ENCODE measurements around the gene ARID3B. TPM values are rescaled to one million over a fixed set of nuclear protein-coding genes. Genes with fewer than 3 reads are reported as not detected.
A peak's percentile ranks its signal among the peaks of the same experiment; 100 is the strongest.

Gene ARID3B
- total RNA-seq, 2 experiments from 2014 or later, result 3.2 to 7.5 TPM

- peak overlapping the region; percentile 86; the same call in 1 of the 2 replicates for H3K4me2 ChIP-seq (ENCODE audit: low read length)
- intact Hi-C loops (cut with micrococcal nuclease; ENCODE audit: unreplicated experiment), result no loop called here
- TF ChIP-seq EZH2phosphoT487 (IDR thresholded peaks at IDR 0.05; ENCODE audit: borderline replicate concordance, low read depth, low read length) (0 out of 2 replicates have a peak, but pooled peaks have one; percentile 40), CTCF (conservative IDR thresholded peaks at IDR 0.05; ENCODE audit: low read length) (no peak)
- H3K9me2 ChIP-seq (ENCODE audit: insufficient read depth, low read length), result no peaks in the 10 kb centered on the region
- H3K4me3 ChIP-seq (ENCODE audit: low read depth, low read length, poor library complexity, severe bottlenecking), result no peak overlapping the region
- ChIA-PET POLR2A (no interaction called here), CTCF (ENCODE audit: unreplicated experiment) (no interaction called here)
- H2AFZ ChIP-seq (ENCODE audit: low read length), result no peak overlapping the region
- H4K20me1 ChIP-seq (ENCODE audit: insufficient read depth, low read length), result peaks cover 26% of the 10 kb centered on the region
- no TSS peak for BruUV-seq (replicated peaks)
- H3K36me3 ChIP-seq (ENCODE audit: insufficient read depth, low read length), result no peaks in the 10 kb centered on the region
- H3K79me2 ChIP-seq (ENCODE audit: insufficient read depth, low read depth, low read length), result no peaks in the 10 kb centered on the region
- H3K27ac ChIP-seq (ENCODE audit: low read depth, low read length, poor library complexity, severe bottlenecking), result no peak overlapping the region
- DNase-seq (ENCODE audit: low spot score), result no peak
- H3K9me3 ChIP-seq (ENCODE audit: low read length), result no peaks in the 10 kb centered on the region
- H3K4me1 ChIP-seq (ENCODE audit: insufficient read depth, low read length, poor library complexity, severe bottlenecking), result peaks cover 31% of the 10 kb centered on the region
Measured at GRCh38 chr15:74542166-74543042, 1.4 kb downstream of the ARID3B start.

- no TSS peak for BruUV-seq (replicated peaks)
- Histone ChIP-seq H3K27ac (ENCODE audit: low read depth, low read length, poor library complexity, severe bottlenecking) (no peak overlapping the region), H3K9me3 (ENCODE audit: low read length) (no peaks in the 10 kb centered on the region), H3K4me1 (ENCODE audit: insufficient read depth, low read length, poor library complexity, severe bottlenecking) (peaks cover 31% of the 10 kb centered on the region), H3K79me2 (ENCODE audit: insufficient read depth, low read depth, low read length) (no peaks in the 10 kb centered on the region), H3K36me3 (ENCODE audit: insufficient read depth, low read length) (no peaks in the 10 kb centered on the region), H2AFZ (ENCODE audit: low read length) (no peak overlapping the region), H3K4me2 (ENCODE audit: low read length) (no peak overlapping the region), H3K4me3 (ENCODE audit: low read depth, low read length, poor library complexity, severe bottlenecking) (no peak overlapping the region), H4K20me1 (ENCODE audit: insufficient read depth, low read length) (peaks cover 26% of the 10 kb centered on the region), H3K9me2 (ENCODE audit: insufficient read depth, low read length) (no peaks in the 10 kb centered on the region)
- DNase-seq (ENCODE audit: low spot score), result no peak
- CTCF ChIA-PET (ENCODE audit: unreplicated experiment), result no interaction called here
- intact Hi-C loops (cut with micrococcal nuclease; ENCODE audit: unreplicated experiment), result no loop called here
- no peak for TF ChIP-seq EZH2phosphoT487 (IDR thresholded peaks at IDR 0.05; ENCODE audit: borderline replicate concordance, low read depth, low read length)
- TF ChIP-seq CTCF (conservative IDR thresholded peaks at IDR 0.05; ENCODE audit: low read length), result no peak
- POLR2A ChIA-PET, result no interaction called here
Measured at GRCh38 chr15:74543043-74543422, 2.0 kb downstream of the ARID3B start.

GRCh38 chr15:74543583-74543982 is 2.6 kb downstream of the ARID3B start:
- CTCF ChIA-PET (ENCODE audit: unreplicated experiment), result no interaction called here
- H3K9me3 ChIP-seq (ENCODE audit: low read length), result no peaks in the 10 kb centered on the region
- intact Hi-C loops (cut with micrococcal nuclease; ENCODE audit: unreplicated experiment), result no loop called here
- no TSS peak for BruUV-seq (replicated peaks)
- H3K4me1 ChIP-seq (ENCODE audit: insufficient read depth, low read length, poor library complexity, severe bottlenecking), result peaks cover 31% of the 10 kb centered on the region
- peak; percentile 68 for TF ChIP-seq CTCF (conservative IDR thresholded peaks at IDR 0.05; ENCODE audit: low read length)
- TF ChIP-seq EZH2phosphoT487 (IDR thresholded peaks at IDR 0.05; ENCODE audit: borderline replicate concordance, low read depth, low read length), result no peak
- H3K4me2 ChIP-seq (ENCODE audit: low read length), result no peak overlapping the region
- peak; percentile 37 for DNase-seq (ENCODE audit: low spot score)
- H2AFZ ChIP-seq (ENCODE audit: low read length), result no peak overlapping the region
- H3K4me3 ChIP-seq (ENCODE audit: low read depth, low read length, poor library complexity, severe bottlenecking), result no peak overlapping the region
- peaks cover 26% of the 10 kb centered on the region for H4K20me1 ChIP-seq (ENCODE audit: insufficient read depth, low read length)
- POLR2A ChIA-PET, result interaction anchor here (0.6 kb wide), 1 partner anchor 66 kb away, joined by 3 read pairs; no protein-coding TSS in a partner anchor
- H3K27ac ChIP-seq (ENCODE audit: low read depth, low read length, poor library complexity, severe bottlenecking), result no peak overlapping the region
- no peaks in the 10 kb centered on the region for H3K9me2 ChIP-seq (ENCODE audit: insufficient read depth, low read length)
- no peaks in the 10 kb centered on the region for H3K36me3 ChIP-seq (ENCODE audit: insufficient read depth, low read length)
- no peaks in the 10 kb centered on the region for H3K79me2 ChIP-seq (ENCODE audit: insufficient read depth, low read depth, low read length)
